Fibroblast of the aortic adventitia (primary cell): ENCODE measurements around the gene RNMT. TPM values are rescaled to one million over a fixed set of nuclear protein-coding genes. Genes with fewer than 3 reads are reported as not detected.
"Not testable (repeated sequence)": the region's sequence is repeated elsewhere in the genome, so short reads cannot be mapped to it uniquely, and the experiment has no call there.

Experiments
- DNase-seq: peaks from one replicate; pipeline ENCODE4 v3.0.0-alpha.2; 2010; ENCODE audit warnings: low read depth
- H3K4me3 ChIP-seq: 2 replicates; pipeline ENCODE4 v1.5.1; 2011; ENCODE audit warnings: low read depth, mild to moderate bottlenecking, control low read depth, low read length, moderate library complexity
- total RNA-seq: library from RNA; depleted of rRNA; stranded (reverse); fragments of >200 nt; gene quantifications from 2 replicates; pipeline ENCODE4 v1.2.3, GENCODE V29; 2012; ENCODE audit warnings: low replicate concordance
- TF ChIP-seq, protein P1 (sequence below): IDR thresholded peaks from 2 replicates; pipeline ENCODE4 v1.5.1; 2011; ENCODE audit warnings: mild to moderate bottlenecking, low read length, control low read depth, inconsistent platforms; ENCODE audit not compliant: insufficient read depth

RNMT gene
- total RNA-seq, 1 donor: 30.0 TPM

DNA sequence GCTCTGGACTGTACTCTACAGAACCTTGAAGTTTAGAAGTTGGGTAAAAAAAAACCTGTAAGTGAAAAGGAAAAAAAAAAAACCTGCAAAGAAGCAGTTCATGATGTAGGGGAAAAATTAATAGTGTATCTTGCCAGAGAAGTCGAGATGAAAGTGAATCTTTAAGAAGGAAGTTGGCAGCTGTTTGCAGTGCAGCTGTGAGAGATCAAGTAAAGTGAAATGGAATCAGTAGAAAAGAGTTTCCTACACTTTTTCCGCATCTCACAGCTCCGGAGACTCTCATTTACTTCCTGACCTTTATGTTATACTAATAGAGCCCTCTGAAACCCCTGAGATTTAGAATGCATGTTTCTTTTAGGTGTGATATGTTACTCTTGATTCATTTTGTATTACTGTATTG lies 19.2 kb downstream of the RNMT start:
- no peak overlapping the region for H3K4me3 ChIP-seq
- DNase-seq: no peak
- TF ChIP-seq, protein P1, sequence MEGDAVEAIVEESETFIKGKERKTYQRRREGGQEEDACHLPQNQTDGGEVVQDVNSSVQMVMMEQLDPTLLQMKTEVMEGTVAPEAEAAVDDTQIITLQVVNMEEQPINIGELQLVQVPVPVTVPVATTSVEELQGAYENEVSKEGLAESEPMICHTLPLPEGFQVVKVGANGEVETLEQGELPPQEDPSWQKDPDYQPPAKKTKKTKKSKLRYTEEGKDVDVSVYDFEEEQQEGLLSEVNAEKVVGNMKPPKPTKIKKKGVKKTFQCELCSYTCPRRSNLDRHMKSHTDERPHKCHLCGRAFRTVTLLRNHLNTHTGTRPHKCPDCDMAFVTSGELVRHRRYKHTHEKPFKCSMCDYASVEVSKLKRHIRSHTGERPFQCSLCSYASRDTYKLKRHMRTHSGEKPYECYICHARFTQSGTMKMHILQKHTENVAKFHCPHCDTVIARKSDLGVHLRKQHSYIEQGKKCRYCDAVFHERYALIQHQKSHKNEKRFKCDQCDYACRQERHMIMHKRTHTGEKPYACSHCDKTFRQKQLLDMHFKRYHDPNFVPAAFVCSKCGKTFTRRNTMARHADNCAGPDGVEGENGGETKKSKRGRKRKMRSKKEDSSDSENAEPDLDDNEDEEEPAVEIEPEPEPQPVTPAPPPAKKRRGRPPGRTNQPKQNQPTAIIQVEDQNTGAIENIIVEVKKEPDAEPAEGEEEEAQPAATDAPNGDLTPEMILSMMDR: no peak

DNA sequence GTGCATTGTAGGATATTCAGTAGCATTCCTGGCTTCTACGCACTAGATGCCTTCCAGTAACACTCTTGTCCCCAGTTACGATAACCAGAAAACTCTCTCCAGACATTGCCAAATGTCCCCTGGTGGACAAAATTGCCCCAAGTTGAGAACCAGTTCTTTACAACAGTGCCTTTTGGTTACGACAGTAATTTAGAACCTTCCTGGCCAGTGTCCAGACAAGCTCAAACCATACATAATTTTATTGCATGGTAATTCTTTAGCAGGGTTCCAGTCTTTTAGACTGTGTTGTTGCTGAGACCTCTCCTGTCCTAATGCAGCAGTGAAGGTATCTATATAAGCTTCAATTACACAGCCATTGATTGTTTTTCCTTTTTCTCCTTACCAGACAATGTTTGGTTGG lies 20.2 kb downstream of the RNMT start:
- TF ChIP-seq, protein P1: no peak
- DNase-seq: no peak
- no peak overlapping the region for H3K4me3 ChIP-seq

GRCh38 chr18:13751599-13751998 lies 25.1 kb downstream of the RNMT start:
- H3K4me3 ChIP-seq, DNase-seq: not testable (repeated sequence)

- DNase-seq: no peak
- no peak overlapping the region for H3K4me3 ChIP-seq
- TF ChIP-seq, protein P1: no peak
Observed at GRCh38 chr18:13756261-13756660, 29.8 kb downstream of the RNMT start.

DNA sequence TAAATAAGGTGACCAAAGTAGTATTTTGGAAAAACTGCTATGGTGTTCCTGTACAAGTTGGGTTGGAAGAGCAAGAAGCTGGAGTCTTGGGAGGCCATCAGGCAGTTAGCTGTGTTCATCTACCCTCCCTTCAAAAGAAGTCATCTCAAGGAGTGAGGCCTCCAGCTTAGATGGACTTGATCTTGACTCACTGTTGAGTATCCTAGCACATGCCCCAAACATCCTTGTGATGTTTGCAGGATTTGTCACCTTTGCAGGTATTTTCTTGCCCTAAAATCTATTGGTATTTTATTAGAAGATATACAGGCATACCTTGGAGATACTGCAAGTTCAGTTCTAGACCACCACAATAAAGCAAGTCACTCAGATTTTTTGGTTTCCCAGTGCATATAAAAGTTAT lies 30.2 kb downstream of the RNMT start:
- H3K4me3 ChIP-seq: no peak overlapping the region
- DNase-seq: no peak
- TF ChIP-seq, protein P1: no peak

DNA sequence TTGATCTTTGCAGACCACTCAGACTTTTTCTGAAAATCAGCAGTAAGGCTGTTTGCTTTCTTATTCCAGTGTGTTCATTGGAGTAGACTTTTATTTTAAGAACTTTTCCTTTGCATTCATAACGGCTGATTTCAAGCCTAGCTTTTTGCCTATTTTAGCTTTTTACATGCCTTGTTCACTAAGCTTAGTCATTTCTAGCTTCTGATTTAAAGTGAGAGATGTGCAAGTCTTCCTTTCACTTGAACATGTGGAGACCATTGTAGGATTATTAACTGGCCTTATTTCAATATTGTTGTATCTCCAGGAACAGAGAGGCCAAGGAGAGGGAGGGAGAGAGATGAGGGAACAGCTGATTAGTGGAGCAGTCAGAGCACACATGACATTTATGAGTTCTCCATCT lies 32.1 kb downstream of the RNMT start:
- TF ChIP-seq, protein P1: no peak
- DNase-seq: no peak
- no peak overlapping the region for H3K4me3 ChIP-seq

GRCh38 chr18:13760047-13760446 lies 33.6 kb downstream of the RNMT start:
- TF ChIP-seq, protein P1: no peak
- no peak overlapping the region for H3K4me3 ChIP-seq
- DNase-seq: no peak
